Coronary artery (tissue), 2 donors: ENCODE data around the gene GALNT17.

Source experiments
- DNase-seq: peaks from one replicate; pipeline ENCODE4 v3.0.0-alpha.2; 2017; ENCODE audit warnings: low spot score
- H3K27ac ChIP-seq, 2 donors: fragments of 200-600 bp; sonication (generic); one replicate each; pipeline ENCODE4 v1.5.1; 2016 to 2019
- H3K4me3 ChIP-seq: fragments of 200-600 bp; sonication (generic); 2 replicates; pipeline ENCODE4 v1.5.1; 2016; ENCODE audit warnings: mild to moderate bottlenecking, moderate library complexity
- TF ChIP-seq, protein P1 (sequence below): fragments of 200-600 bp; sonication (generic); IDR thresholded peaks from one replicate; pipeline ENCODE4 v1.5.1; 2019; ENCODE audit warnings: antibody characterized with exemption

Gene GALNT17

GRCh38 chr7:71411475-71411874, 279.5 kb downstream of the GALNT17 start:
- no peak overlapping the region for H3K4me3 ChIP-seq
- TF ChIP-seq, protein P1, sequence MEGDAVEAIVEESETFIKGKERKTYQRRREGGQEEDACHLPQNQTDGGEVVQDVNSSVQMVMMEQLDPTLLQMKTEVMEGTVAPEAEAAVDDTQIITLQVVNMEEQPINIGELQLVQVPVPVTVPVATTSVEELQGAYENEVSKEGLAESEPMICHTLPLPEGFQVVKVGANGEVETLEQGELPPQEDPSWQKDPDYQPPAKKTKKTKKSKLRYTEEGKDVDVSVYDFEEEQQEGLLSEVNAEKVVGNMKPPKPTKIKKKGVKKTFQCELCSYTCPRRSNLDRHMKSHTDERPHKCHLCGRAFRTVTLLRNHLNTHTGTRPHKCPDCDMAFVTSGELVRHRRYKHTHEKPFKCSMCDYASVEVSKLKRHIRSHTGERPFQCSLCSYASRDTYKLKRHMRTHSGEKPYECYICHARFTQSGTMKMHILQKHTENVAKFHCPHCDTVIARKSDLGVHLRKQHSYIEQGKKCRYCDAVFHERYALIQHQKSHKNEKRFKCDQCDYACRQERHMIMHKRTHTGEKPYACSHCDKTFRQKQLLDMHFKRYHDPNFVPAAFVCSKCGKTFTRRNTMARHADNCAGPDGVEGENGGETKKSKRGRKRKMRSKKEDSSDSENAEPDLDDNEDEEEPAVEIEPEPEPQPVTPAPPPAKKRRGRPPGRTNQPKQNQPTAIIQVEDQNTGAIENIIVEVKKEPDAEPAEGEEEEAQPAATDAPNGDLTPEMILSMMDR = no peak
- no peak overlapping the region for H3K27ac ChIP-seq
- no peak for DNase-seq

GRCh38 chr7:71414490-71414889, 282.5 kb downstream of the GALNT17 start:
- H3K27ac ChIP-seq = no peak overlapping the region
- peak; percentile 41 for DNase-seq
- no peak overlapping the region for H3K4me3 ChIP-seq
- TF ChIP-seq, protein P1 = no peak

DNA sequence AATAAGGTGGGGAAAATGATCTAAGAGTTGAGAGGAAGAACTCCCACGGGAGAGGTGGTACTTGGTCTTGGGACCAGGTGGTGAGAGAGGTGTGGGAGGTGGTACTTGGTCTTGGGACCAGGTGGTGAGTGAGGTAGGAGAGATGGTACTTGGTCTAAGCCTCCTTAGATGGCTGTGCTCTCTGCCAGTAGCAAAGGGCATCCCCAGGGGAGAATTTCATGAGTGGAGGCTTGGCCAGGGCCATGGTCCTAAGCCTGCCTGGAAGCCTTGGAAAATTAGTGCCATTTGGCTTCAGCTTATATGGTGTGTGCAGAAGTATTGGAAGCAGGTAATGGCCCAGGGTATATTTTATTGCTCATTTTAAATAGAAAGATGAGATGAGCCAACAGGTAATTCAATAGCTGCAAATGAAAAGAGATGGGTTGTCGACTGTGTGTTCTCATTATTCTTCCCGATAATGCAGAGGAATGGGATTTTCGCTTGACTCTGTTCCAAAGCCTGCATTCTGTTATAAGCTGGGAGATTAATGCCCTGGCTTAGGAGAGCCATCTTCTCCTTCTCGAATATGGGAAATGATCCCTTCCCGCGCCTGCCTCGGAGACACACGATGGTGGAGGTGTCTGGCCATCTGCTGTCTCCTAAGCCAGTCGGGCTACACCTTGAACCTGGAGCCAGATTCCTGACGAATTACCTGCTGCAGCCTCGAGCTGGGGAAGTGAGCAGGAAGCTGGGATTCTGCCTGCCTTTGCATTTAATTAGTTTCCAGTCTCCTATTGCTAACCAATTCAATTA, 287.8 kb downstream of the GALNT17 start:
- Histone ChIP-seq H3K4me3 (no peak overlapping the region), H3K27ac (no peak overlapping the region)
- peak; percentile 65 for DNase-seq
- TF ChIP-seq, protein P1 = no peak

DNA sequence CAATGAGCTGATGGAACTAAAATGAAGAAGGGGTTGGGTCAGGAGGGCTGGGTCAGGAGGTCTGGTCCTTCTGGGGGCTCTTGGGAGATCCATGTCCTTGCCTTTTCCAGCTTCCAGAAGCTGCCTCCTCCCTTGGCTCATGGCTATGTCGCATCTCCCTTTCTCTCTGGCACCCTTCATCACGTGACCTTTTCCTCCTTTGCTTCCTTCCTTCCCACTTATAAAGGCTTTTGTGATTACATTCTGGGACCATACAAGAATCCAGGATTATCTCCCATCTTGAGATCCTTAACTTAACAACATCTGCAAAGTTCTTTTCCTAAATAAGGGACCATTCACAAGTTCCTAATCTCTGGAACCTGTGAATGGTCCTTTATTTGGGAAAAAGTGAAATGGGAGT, 290.2 kb downstream of the GALNT17 start:
- H3K4me3 ChIP-seq = no peak overlapping the region
- TF ChIP-seq, protein P1 = no peak
- no peak overlapping the region for H3K27ac ChIP-seq
- no peak for DNase-seq

- Histone ChIP-seq H3K27ac (no peak overlapping the region), H3K4me3 (no peak overlapping the region)
- DNase-seq = no peak
- TF ChIP-seq, protein P1 = no peak
Measured at GRCh38 chr7:71424166-71425035, 292.5 kb downstream of the GALNT17 start.

- Histone ChIP-seq H3K27ac (no peak overlapping the region), H3K4me3 (no peak overlapping the region)
- DNase-seq = no peak
- TF ChIP-seq, protein P1 = no peak
Measured at GRCh38 chr7:71429083-71429482, 297.1 kb downstream of the GALNT17 start.
